GM12878 (cell line): ENCODE measurements around the gene LRRC74B. TPM values are rescaled to one million over a fixed set of nuclear protein-coding genes. Genes with fewer than 3 reads are reported as not detected.

Experiments
- ATAC-seq: fragments of 200-7000 bp; cut with Tn5 transposase; 3 replicates; pipeline ENCODE4 v1.9.1; 2020; ENCODE audit warnings: mild to moderate bottlenecking, moderate library complexity
- BruUV-seq: library from RNA; stranded (reverse); fragments of 400-500 nt; replicated peaks from 2 replicates; lab custom pipeline; 2021; lab: Mats Ljungman, UMichigan
- CTCF ChIA-PET: fragments of 300-600 bp; sonication (Branson Sonifier 250); formaldehyde crosslinking; extraction: SDS; loops from one replicate; lab custom pipeline; 2021; ENCODE audit warnings: inconsistent platforms; lab: Yijun Ruan, JAX
- POLR2A ChIA-PET: fragments of 350-600 bp; formaldehyde crosslinking; extraction: SDS; loops from one replicate; lab custom pipeline; 2021; ENCODE audit warnings: inconsistent platforms; lab: Charles Lee
- RAD21 ChIA-PET: fragments of 300-600 bp; sonication (Branson Sonifier 250); formaldehyde crosslinking; loops from one replicate; lab custom pipeline; 2023; ENCODE audit warnings: antibody characterized with exemption; ENCODE audit not compliant: unreplicated experiment; lab: Charles Lee
- SMC1A ChIA-PET: fragments of 300-600 bp; sonication (Branson Sonifier 250); formaldehyde crosslinking; loops from one replicate; lab custom pipeline; 2023; ENCODE audit not compliant: unreplicated experiment, uncharacterized antibody; lab: Charles Lee
- DNase-seq: peaks from one replicate; pipeline ENCODE4 v3.0.0-alpha.2; 2011; ENCODE audit warnings: low read depth, low spot score
- FAIRE-seq: peaks from 3 replicates; lab custom pipeline; 2011; peaks lifted over from hg19 to GRCh38; lab: Jason Lieb, UNC
- H2AFZ ChIP-seq: 2 replicates; pipeline ENCODE4 v1.6.0; 2011; ENCODE audit warnings: low read depth, low read length, control low read depth; ENCODE audit not compliant: control insufficient read depth
- H3K27ac ChIP-seq: 2 replicates; pipeline ENCODE4 v1.5.1; 2011; ENCODE audit warnings: control low read depth; ENCODE audit not compliant: control insufficient read depth, insufficient read depth
- H3K27me3 ChIP-seq, 2 experiments: replicated peaks in 1 of 2; 2 replicates each; pipeline versions ENCODE4 v1.6.0 to v1.6.1; 2011; ENCODE audit warnings: low read length in 1 of 2; ENCODE audit not compliant: control insufficient read depth in 2 of 2, insufficient read depth in 2 of 2
- H3K36me3 ChIP-seq, 2 experiments: 2 replicates each; pipeline ENCODE4 v1.5.1; 2011; ENCODE audit warnings: low read length in 1 of 2; ENCODE audit not compliant: control insufficient read depth in 2 of 2, insufficient read depth in 2 of 2
- H3K4me1 ChIP-seq: 2 replicates; pipeline ENCODE4 v1.6.1; 2011; ENCODE audit warnings: mild to moderate bottlenecking, low read length, moderate library complexity, mixed read lengths; ENCODE audit not compliant: control insufficient read depth, insufficient read depth
- H3K4me2 ChIP-seq: 2 replicates; pipeline ENCODE4 v1.6.0; 2011; ENCODE audit warnings: control low read depth; ENCODE audit not compliant: control insufficient read depth, insufficient read depth
- H3K4me3 ChIP-seq: fragments of 200-600 bp; sonication (generic); 2 replicates; pipeline ENCODE4 v1.5.1; 2016
- H3K79me2 ChIP-seq: 2 replicates; pipeline ENCODE4 v1.6.0; 2011; ENCODE audit warnings: low read length; ENCODE audit not compliant: control insufficient read depth, insufficient read depth
- H3K9ac ChIP-seq: 2 replicates; pipeline ENCODE4 v1.8.0; 2011; ENCODE audit warnings: low read length, control low read depth, mixed read lengths; ENCODE audit not compliant: control insufficient read depth, insufficient read depth
- H3K9me3 ChIP-seq: replicated peaks from 3 replicates; pipeline ENCODE4 v1.5.1; 2011; ENCODE audit warnings: mild to moderate bottlenecking, low read length; ENCODE audit not compliant: control insufficient read depth, insufficient read depth
- H4K20me1 ChIP-seq: 2 replicates; pipeline ENCODE4 v1.6.0; 2011; ENCODE audit not compliant: control insufficient read depth, insufficient read depth
- BCL11A ChIP-seq: IDR thresholded peaks from 2 replicates; pipeline ENCODE4 v1.6.1; 2011; ENCODE audit warnings: low read depth, low read length
- IKZF1 ChIP-seq: fragments of 450-650 bp; conservative IDR thresholded peaks from 2 replicates; pipeline ENCODE4 v1.6.1; 2017; ENCODE audit warnings: antibody characterized with exemption, mild to moderate bottlenecking
- MEF2B ChIP-seq: fragments of 450-650 bp; IDR thresholded peaks from 2 replicates; pipeline ENCODE4 v1.6.1; 2018; ENCODE audit warnings: mild to moderate bottlenecking, moderate library complexity; ENCODE audit not compliant: partially characterized antibody, poor library complexity, severe bottlenecking
- WGBS: methylation state at CpG from one replicate; pipeline ENCODE4 v1.1.6; 2016; ENCODE audit warnings: low lambda C conversion rate; ENCODE audit not compliant: insufficient replicate concordance, insufficient coverage; ENCODE audit errors: missing lambda C conversion rate; 5-methylcytosine and 5-hydroxymethylcytosine counted together
- in situ Hi-C: fragments of 300-500 bp; cut with MboI; formaldehyde crosslinking; loops from 9 replicates; pipeline ENCODE4 v1.14.3; 2018; ENCODE audit warnings: mixed read lengths
- intact Hi-C: fragments of 100-400 bp; cut with micrococcal nuclease; formaldehyde crosslinking; loops from one replicate; pipeline ENCODE4 v1.14.2; 2022; ENCODE audit not compliant: unreplicated experiment
- polyA plus RNA-seq, 11 experiments: library from polyadenylated mRNA; depleted of rRNA in 4 of 11; unstranded in 6 of 11; stranded (reverse) in 5 of 11; fragments of >200 nt; fragmentation: Nextera tagmentation in 4 of 11; fragmentation: Illumina TruSeq in 1 of 11; extraction: Ambion mirVana in 4 of 11; extraction: Trizol in 1 of 11; gene quantifications; 1 replicate in 1 of 11; 2 replicates in 10 of 11; pipeline versions ENCODE4 v1.2.1 to v1.2.3, GENCODE V29; 2011 to 2016; ENCODE audit warnings: inconsistent platforms in 2 of 11, missing spikeins in 2 of 11, low read depth in 1 of 11
- total RNA-seq, 4 experiments: library from RNA; depleted of rRNA in 3 of 4; stranded (reverse); fragments of >200 nt in 3 of 4; fragmentation: Illumina TruSeq in 1 of 4; extraction: Trizol in 1 of 4; gene quantifications; 2 replicates each; pipeline versions ENCODE4 v1.2.1 to v1.2.3, GENCODE V29; 2013 to 2021
- TF ChIP-seq, protein P1 (sequence below): IDR thresholded peaks from 2 replicates; pipeline ENCODE4 v1.6.1; 2011; ENCODE audit warnings: borderline replicate concordance, low read depth, mild to moderate bottlenecking, moderate library complexity, low read length; ENCODE audit not compliant: insufficient read depth, poor library complexity, severe bottlenecking

Gene LRRC74B
- total and polyA plus RNA-seq, 10 of the 15 experiments (the other 5 are each of a cell fraction or from before 2014, with no cell fraction given) = not detected

DNA sequence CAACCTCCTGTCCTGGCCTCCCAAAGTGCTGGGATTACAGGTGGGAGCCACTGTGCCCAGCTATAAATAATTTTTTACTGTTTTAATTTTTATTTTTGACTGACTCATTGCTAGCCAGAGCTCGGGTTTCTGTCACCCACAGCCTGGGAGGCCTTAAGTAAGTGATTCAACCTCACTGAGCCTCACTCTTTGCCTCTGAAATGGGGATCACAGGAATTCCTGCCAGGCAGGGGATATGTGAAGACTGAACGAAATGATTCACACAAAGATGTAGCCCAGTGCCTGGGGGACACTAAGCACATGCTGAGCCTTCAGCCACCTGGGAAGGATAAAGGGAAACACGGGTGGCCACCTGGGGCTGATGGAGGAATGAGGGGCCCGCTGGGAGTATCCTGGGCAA is 3.8 kb upstream of the LRRC74B start:
- CTCF ChIA-PET = no interaction called here
- POLR2A ChIA-PET = no interaction called here
- TF ChIP-seq BCL11A (no peak), MEF2B (no peak)
- no TSS peak for BruUV-seq
- 17% methylated on average over 4 of the region's 4 CpGs for WGBS
- no peak overlapping the region for H3K27ac ChIP-seq
- H3K36me3 ChIP-seq = no peaks in the 10 kb centered on the region
- H3K9me3 ChIP-seq = no peaks in the 10 kb centered on the region
- no peak for FAIRE-seq
- no peaks in the 10 kb centered on the region for H3K79me2 ChIP-seq
- no peak overlapping the region for H2AFZ ChIP-seq
- no peaks in the 10 kb centered on the region for H4K20me1 ChIP-seq
- H3K9ac ChIP-seq = no peak overlapping the region
- H3K4me3 ChIP-seq = no peak overlapping the region
- no peak overlapping the region for H3K4me2 ChIP-seq
- in situ Hi-C loops (no loop called here), intact Hi-C loops (no loop called here)
- SMC1A ChIA-PET = no interaction called here
- H3K4me1 ChIP-seq = no peaks in the 10 kb centered on the region; the same call in 1 of the 2 replicates
- no peak for DNase-seq
- no peak for ATAC-seq
- peaks cover 0 to 1% of the 10 kb centered on the region in 2 experiments; a peak in 2 of 4 replicates for H3K27me3 ChIP-seq
- RAD21 ChIA-PET = no interaction called here

DNA sequence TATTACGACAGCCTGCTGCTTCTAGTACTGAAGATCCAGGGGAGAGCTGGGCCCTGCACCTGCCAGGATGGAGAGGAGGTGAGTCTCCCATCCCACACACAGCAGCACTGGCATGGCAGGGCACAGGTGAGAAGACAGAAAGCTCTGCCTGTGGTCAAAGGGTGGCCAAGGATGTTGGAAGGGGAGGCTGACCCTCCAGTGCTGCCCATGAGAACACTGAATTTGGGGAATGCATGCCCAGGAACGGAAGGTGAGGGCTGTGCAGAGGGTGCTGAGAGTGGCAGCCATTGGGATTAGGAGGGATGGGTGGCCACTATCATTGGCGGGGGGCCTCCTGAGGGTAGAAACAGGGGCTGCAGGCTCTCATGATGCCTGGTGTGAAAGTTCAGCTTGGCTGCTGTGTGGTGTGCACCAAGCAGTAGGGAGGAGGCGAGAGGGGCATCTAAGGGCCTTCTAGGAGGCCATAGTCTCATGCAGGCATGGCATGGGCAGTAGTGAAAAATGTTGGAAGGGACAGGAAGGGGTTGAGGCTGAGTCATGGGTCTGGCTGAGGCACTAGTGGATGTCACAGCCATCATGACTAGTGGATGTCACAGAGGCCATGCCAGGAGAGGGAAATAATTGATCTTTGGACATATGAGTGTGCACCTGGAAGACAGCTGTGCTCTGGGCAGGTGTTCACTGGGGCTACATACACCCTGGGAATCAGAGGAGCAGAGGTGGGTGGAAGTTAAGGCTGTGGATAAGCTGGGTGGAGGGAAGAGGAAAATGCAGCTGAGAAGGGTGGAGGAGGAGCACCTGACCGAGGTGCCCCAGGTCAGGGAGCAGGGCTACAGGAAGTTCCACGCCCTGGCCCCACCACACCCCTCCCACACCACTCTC is 2.5 kb upstream of the LRRC74B start:
- no peak overlapping the region for H3K4me3 ChIP-seq
- H3K27ac ChIP-seq = no peak overlapping the region
- ChIA-PET CTCF (no interaction called here), POLR2A (no interaction called here), SMC1A (no interaction called here), RAD21 (no interaction called here)
- WGBS = 24% methylated on average over 5 of the region's 6 CpGs
- H3K9me3 ChIP-seq = no peaks in the 10 kb centered on the region
- in situ Hi-C loops (no loop called here), intact Hi-C loops (no loop called here)
- H3K79me2 ChIP-seq = no peaks in the 10 kb centered on the region
- FAIRE-seq (no peak), ATAC-seq (no peak), DNase-seq (no peak)
- TF ChIP-seq, protein P1, sequence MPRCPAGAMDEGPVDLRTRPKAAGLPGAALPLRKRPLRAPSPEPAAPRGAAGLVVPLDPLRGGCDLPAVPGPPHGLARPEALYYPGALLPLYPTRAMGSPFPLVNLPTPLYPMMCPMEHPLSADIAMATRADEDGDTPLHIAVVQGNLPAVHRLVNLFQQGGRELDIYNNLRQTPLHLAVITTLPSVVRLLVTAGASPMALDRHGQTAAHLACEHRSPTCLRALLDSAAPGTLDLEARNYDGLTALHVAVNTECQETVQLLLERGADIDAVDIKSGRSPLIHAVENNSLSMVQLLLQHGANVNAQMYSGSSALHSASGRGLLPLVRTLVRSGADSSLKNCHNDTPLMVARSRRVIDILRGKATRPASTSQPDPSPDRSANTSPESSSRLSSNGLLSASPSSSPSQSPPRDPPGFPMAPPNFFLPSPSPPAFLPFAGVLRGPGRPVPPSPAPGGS = no peak
- no peak for TF ChIP-seq IKZF1
- H3K36me3 ChIP-seq = no peaks in the 10 kb centered on the region
- H4K20me1 ChIP-seq = no peaks in the 10 kb centered on the region
- no peaks in the 10 kb centered on the region; the same call in 1 of the 2 replicates for H3K4me1 ChIP-seq
- H3K4me2 ChIP-seq = no peak overlapping the region
- no peak overlapping the region for H3K9ac ChIP-seq
- no peak overlapping the region for H2AFZ ChIP-seq
- H3K27me3 ChIP-seq = peaks cover 0 to 1% of the 10 kb centered on the region in 2 experiments; a peak in 2 of 4 replicates
- no TSS peak for BruUV-seq
